GM21390 (cell line): ENCODE results near the gene C11orf91.
"Not testable (repeated sequence)": the region's sequence is repeated elsewhere in the genome, so short reads cannot be mapped to it uniquely, and the experiment has no call there.

Source experiments
- ATAC-seq: cut with Tn5 transposase; IDR thresholded peaks from one replicate; pipeline ENCODE4 v1.9.1; 2021; ENCODE audit not compliant: unreplicated experiment

Gene C11orf91

GRCh38 chr11:33697997-33698396 lies 2.6 kb downstream of the C11orf91 start:
- ATAC-seq = no peak

GRCh38 chr11:33696931-33697638 lies 3.5 kb downstream of the C11orf91 start:
- no peak for ATAC-seq

GRCh38 chr11:33696411-33696810 lies 4.2 kb downstream of the C11orf91 start:
- ATAC-seq = no peak

- no peak for ATAC-seq
Observed at GRCh38 chr11:33695051-33695566, 5.5 kb downstream of the C11orf91 start.

GRCh38 chr11:33694346-33695050 lies 6.1 kb downstream of the C11orf91 start:
- ATAC-seq = no peak

- ATAC-seq = no peak
Observed at GRCh38 chr11:33692541-33692940, 8.1 kb downstream of the C11orf91 start.

GRCh38 chr11:33692013-33692504 lies 8.6 kb downstream of the C11orf91 start:
- ATAC-seq = no peak

GRCh38 chr11:33691066-33691864 lies 9.4 kb downstream of the C11orf91 start:
- ATAC-seq = no peak

- no peak for ATAC-seq
Observed at GRCh38 chr11:33690290-33691065, 10.1 kb downstream of the C11orf91 start.

- ATAC-seq = no peak
Observed at GRCh38 chr11:33689501-33689900, 11.1 kb downstream of the C11orf91 start.

- no peak for ATAC-seq
Observed at GRCh38 chr11:33689085-33689484, 11.5 kb downstream of the C11orf91 start.

- no peak for ATAC-seq
Observed at GRCh38 chr11:33687733-33688479, 12.7 kb downstream of the C11orf91 start.

GRCh38 chr11:33685082-33685481 lies 15.5 kb downstream of the C11orf91 start:
- ATAC-seq = no peak

- ATAC-seq = no peak
Observed at GRCh38 chr11:33684003-33684706, 16.5 kb downstream of the C11orf91 start.

GRCh38 chr11:33682446-33682845 lies 18.2 kb downstream of the C11orf91 start:
- no peak for ATAC-seq

GRCh38 chr11:33682019-33682418 lies 18.6 kb downstream of the C11orf91 start:
- no peak for ATAC-seq

- ATAC-seq = not testable (repeated sequence)
Observed at GRCh38 chr11:33678616-33679015, 22.0 kb downstream of the C11orf91 start.

- no peak for ATAC-seq
Observed at GRCh38 chr11:33674035-33674814, 26.4 kb downstream of the C11orf91 start.
